Measurements from ENCODE around the gene BTN3A1.

GRCh38 chr6:26412954-26413353 lies 10.9 kb downstream of the BTN3A1 start:
- TF ChIP-seq GATA3 (IDR thresholded peaks at IDR 0.05; ENCODE audit: low read depth, low read length) (no peak), GATA2 (IDR thresholded peaks at IDR 0.05; ENCODE audit: low read depth, low read length) (no peak)
